Glutamatergic neuron (in vitro differentiated cells): ENCODE data around the gene ACO1. TPM values are rescaled to one million over a fixed set of nuclear protein-coding genes. Genes with fewer than 3 reads are reported as not detected.

Source experiments
- DNase-seq: peaks from one replicate; pipeline ENCODE4 v3.0.0; 2022
- H3K27ac Mint-ChIP-seq: one replicate; pipeline ENCODE4 v1.8.0; 2020; ENCODE audit warnings: mild to moderate bottlenecking, mixed read lengths, inconsistent platforms; ENCODE audit not compliant: unreplicated experiment
- H3K27me3 Mint-ChIP-seq: one replicate; pipeline ENCODE4 v1.8.0; 2020; ENCODE audit warnings: mild to moderate bottlenecking, moderate library complexity, mixed read lengths, inconsistent platforms; ENCODE audit not compliant: unreplicated experiment
- H3K36me3 Mint-ChIP-seq: one replicate; pipeline ENCODE4 v1.8.0; 2020; ENCODE audit warnings: mild to moderate bottlenecking, mixed read lengths, inconsistent platforms; ENCODE audit not compliant: unreplicated experiment
- H3K4me1 Mint-ChIP-seq: one replicate; pipeline ENCODE4 v1.8.0; 2020; ENCODE audit warnings: mild to moderate bottlenecking, low read depth, mixed read lengths, inconsistent platforms; ENCODE audit not compliant: unreplicated experiment
- H3K4me3 Mint-ChIP-seq: one replicate; pipeline ENCODE4 v1.8.0; 2020; ENCODE audit warnings: mild to moderate bottlenecking, mixed read lengths, inconsistent platforms; ENCODE audit not compliant: unreplicated experiment
- H3K9me3 Mint-ChIP-seq: one replicate; pipeline ENCODE4 v1.8.0; 2020; ENCODE audit warnings: mild to moderate bottlenecking, moderate library complexity, mixed read lengths, inconsistent platforms; ENCODE audit not compliant: unreplicated experiment
- total RNA-seq: library from RNA; stranded (reverse); fragmentation: NEBNext Ultra II Directional; extraction: Animal tissue kit (Norgen Biotek cat#: 25700); gene quantifications from one replicate; pipeline ENCODE4 v1.2.1, GENCODE V29; 2021; ENCODE audit not compliant: unreplicated experiment
- TF ChIP-seq, protein P1 (sequence below): fragments of 200-600 bp; sonication (generic); IDR thresholded peaks from one replicate; pipeline ENCODE4 v1.5.0; 2021; ENCODE audit not compliant: partially characterized antibody, unreplicated experiment

Gene ACO1
- total RNA-seq, 1 donor from 2014 or later, result 17.6 TPM

DNA sequence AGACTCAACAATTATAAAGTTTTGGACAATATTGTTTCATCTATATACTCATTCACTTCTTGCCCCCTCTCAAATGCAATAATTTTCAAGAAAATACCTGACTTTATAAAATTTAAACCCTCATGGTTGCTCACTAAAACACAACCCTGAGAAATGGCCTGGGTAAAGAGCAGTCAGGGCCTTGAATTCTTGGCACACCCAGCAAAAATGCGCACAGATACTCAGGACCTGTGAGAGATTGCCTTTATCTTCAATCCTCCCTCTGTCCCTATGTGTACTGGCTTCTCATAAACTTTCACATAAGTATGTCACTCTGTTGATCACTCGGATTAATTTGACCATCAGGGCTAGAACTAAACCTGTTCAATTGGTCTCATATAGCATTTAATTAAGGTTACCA, 12.8 kb upstream of the ACO1 start:
- peaks cover 4% of the 10 kb centered on the region for H3K36me3 Mint-ChIP-seq
- peaks cover 3% of the 10 kb centered on the region for H3K9me3 Mint-ChIP-seq
- TF ChIP-seq, protein P1, sequence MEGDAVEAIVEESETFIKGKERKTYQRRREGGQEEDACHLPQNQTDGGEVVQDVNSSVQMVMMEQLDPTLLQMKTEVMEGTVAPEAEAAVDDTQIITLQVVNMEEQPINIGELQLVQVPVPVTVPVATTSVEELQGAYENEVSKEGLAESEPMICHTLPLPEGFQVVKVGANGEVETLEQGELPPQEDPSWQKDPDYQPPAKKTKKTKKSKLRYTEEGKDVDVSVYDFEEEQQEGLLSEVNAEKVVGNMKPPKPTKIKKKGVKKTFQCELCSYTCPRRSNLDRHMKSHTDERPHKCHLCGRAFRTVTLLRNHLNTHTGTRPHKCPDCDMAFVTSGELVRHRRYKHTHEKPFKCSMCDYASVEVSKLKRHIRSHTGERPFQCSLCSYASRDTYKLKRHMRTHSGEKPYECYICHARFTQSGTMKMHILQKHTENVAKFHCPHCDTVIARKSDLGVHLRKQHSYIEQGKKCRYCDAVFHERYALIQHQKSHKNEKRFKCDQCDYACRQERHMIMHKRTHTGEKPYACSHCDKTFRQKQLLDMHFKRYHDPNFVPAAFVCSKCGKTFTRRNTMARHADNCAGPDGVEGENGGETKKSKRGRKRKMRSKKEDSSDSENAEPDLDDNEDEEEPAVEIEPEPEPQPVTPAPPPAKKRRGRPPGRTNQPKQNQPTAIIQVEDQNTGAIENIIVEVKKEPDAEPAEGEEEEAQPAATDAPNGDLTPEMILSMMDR, result no peak
- H3K4me1 Mint-ChIP-seq, result no peaks in the 10 kb centered on the region
- no peak overlapping the region for H3K4me3 Mint-ChIP-seq
- no peak for DNase-seq
- H3K27me3 Mint-ChIP-seq, result no peaks in the 10 kb centered on the region
- no peak overlapping the region for H3K27ac Mint-ChIP-seq

DNA sequence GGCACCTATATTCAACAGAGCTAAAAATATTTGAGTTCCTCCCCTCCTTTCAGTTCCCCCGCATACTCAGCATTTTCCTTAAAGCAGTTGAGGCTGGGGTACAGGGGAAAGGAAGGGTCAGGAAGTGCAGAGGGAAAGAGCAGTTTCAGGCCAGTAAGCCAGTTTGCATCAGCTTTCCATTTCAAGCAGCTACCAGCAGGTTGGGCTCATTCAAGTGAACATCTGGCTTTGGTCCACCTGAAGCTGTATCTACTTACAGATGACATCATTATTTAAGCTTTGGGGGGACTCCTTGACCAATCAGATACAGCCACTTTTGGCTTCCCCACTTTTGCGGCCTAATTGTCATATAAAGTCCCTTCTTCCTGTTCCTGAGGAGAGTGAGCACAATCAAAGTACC, 8.2 kb upstream of the ACO1 start:
- no peaks in the 10 kb centered on the region for H3K4me1 Mint-ChIP-seq
- H3K27me3 Mint-ChIP-seq, result no peaks in the 10 kb centered on the region
- TF ChIP-seq, protein P1, result no peak
- H3K4me3 Mint-ChIP-seq, result no peak overlapping the region
- DNase-seq, result no peak
- H3K36me3 Mint-ChIP-seq, result no peaks in the 10 kb centered on the region
- no peaks in the 10 kb centered on the region for H3K9me3 Mint-ChIP-seq
- H3K27ac Mint-ChIP-seq, result no peak overlapping the region

DNA sequence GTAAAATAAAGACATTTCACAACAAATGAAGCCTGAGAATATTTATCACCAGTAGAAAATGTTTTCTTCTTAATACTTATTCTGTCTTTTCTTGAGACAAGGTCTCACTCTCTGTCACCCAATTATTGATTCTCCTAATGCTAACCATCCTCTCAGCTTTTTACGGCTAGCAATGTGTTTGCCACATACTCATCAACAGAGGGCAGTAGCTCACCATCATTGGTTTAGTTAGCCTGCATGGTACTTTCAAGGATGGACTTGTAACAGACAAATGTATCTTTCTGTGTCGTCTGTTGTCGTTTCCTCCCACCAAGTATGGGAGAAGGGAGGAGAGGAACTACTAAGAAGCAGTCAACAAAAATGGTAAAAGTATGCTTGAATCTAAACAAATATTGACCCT, 5.9 kb upstream of the ACO1 start:
- TF ChIP-seq, protein P1, result peak; percentile 16
- H3K9me3 Mint-ChIP-seq, result no peaks in the 10 kb centered on the region
- no peak overlapping the region for H3K27ac Mint-ChIP-seq
- H3K36me3 Mint-ChIP-seq, result no peaks in the 10 kb centered on the region
- DNase-seq, result no peak
- no peak overlapping the region for H3K4me3 Mint-ChIP-seq
- H3K4me1 Mint-ChIP-seq, result peaks cover 2% of the 10 kb centered on the region
- H3K27me3 Mint-ChIP-seq, result peaks cover 4% of the 10 kb centered on the region

DNA sequence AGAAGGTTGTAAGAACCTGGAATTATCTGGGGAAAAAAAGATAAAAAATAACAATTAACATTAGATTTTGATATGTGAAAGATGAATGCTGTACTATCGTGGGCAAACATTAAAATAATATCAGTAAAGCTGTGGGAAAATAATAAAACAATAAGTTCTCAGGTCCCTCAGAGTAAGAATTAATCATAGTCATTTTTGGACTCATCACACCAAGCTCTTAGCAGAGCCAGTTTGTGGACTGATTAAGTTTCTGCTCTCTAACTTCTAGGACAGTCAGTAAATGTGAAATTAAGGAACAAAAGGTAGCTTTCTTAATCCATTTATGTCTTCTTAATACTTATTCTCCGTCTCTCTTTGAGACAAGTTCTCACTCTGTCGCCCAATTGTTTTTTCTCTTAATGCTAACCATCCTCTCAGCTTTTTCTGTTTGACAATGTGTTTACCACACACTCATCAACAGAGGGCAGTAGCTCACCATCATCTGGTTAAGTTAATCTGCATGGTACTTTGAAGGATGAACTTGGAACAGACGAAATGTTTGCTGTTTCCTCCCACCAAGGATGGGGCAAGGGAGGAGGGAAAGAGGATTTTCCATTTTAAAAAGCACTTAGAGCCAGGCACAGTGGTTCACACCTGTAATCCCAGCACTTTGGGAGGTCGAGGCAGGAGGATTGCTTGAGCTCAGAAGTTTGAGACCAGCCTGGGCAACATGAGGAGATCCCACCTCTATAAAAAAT, 5.3 kb upstream of the ACO1 start:
- DNase-seq, result no peak
- no peak overlapping the region for H3K4me3 Mint-ChIP-seq

DNA sequence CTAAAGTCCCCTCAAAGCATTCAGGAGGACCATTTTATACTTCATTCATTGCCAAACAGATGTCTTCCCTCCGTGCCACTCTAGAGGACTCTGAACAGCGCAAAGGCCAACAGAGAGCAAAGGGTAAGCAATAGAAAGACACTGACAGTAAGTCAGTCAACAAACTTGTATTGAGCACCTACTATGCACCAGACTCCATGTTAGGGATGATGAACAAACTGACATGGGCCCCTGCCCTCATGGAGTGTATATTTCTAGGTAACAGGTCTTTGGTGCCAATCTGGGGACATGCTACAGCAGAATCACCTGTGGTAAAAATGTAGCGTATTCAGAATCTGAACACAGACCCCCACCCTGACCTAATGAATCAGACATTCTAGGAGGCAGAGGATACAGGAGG, 3.5 kb upstream of the ACO1 start:
- TF ChIP-seq, protein P1, result no peak
- Mint-ChIP-seq H3K27ac (no peak overlapping the region), H3K4me3 (no peak overlapping the region), H3K36me3 (no peaks in the 10 kb centered on the region), H3K9me3 (no peaks in the 10 kb centered on the region), H3K4me1 (peaks cover 2% of the 10 kb centered on the region), H3K27me3 (peaks cover 8% of the 10 kb centered on the region)
- DNase-seq, result no peak

More for the DNA sequence above, 5.3 kb upstream of the ACO1 start:
- TF ChIP-seq, protein P1, result peak; percentile 43
- Mint-ChIP-seq H3K27ac (no peak overlapping the region), H3K9me3 (no peaks in the 10 kb centered on the region), H3K27me3 (peaks cover 8% of the 10 kb centered on the region), H3K36me3 (no peaks in the 10 kb centered on the region), H3K4me1 (peaks cover 2% of the 10 kb centered on the region)
